ENCODE data around the gene LIG3.
A peak's percentile ranks its signal among the peaks of the same experiment; 100 is the strongest.
"Not testable (repeated sequence)": the region's sequence is repeated elsewhere in the genome, so short reads cannot be mapped to it uniquely, and the experiment has no call there.

The LIG3 gene

DNA sequence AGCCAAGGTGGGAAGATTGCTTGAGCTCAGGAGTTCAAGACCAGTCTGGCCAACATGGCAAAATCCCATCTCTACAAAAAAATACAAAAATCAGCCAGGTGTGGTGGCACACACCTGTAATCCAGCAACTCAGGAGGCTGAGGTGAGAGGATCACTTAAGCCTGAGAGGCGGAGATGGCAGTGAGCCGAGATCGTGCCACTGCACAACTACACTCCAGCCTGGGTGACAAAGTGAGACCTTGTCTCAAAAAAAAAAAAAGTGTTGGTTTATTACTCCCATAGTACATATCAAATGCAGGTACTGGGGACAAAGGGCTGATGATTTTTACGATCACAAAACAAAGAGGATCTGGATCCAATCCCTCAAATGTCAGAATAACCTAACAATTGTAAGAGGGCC, 47.8 kb downstream of the LIG3 start:
- H3K18ac ChIP-seq (ENCODE audit: low read depth in 1 of 2, low read length in 2 of 2); H2BK15ac ChIP-seq (ENCODE audit: low read depth, poor library complexity, severe bottlenecking); DNase-seq; H2BK12ac ChIP-seq (ENCODE audit: low read length in 2 of 2); H3K9me3 ChIP-seq (ENCODE audit: control insufficient read depth, low read length); H2BK5ac ChIP-seq (ENCODE audit: low read depth, low read length, poor library complexity, severe bottlenecking); H2BK120ac ChIP-seq (ENCODE audit: low read depth, low read length); H3K4me3 ChIP-seq (ENCODE audit: insufficient read depth in 1 of 2, low read depth in 1 of 2, low read length in 2 of 2); H3K23ac ChIP-seq (ENCODE audit: low read length in 2 of 2); H4K91ac ChIP-seq (ENCODE audit: low read length); H3K27me3 ChIP-seq (ENCODE audit: control insufficient read depth in 1 of 2, insufficient read depth in 1 of 2, low read length in 2 of 2); H3K9ac ChIP-seq (ENCODE audit: low read length); H2AFZ ChIP-seq (ENCODE audit: low read depth, low read length); H3K4me1 ChIP-seq (ENCODE audit: control insufficient read depth, insufficient read depth, low read depth, low read length); H2AK5ac ChIP-seq (ENCODE audit: low read length, severe bottlenecking); H4K8ac ChIP-seq (ENCODE audit: low read length); H3K14ac ChIP-seq (ENCODE audit: low read length in 2 of 2); H3K4ac ChIP-seq (ENCODE audit: low read depth in 1 of 2, low read length in 2 of 2); H3K4me2 ChIP-seq (ENCODE audit: low read length, poor library complexity, severe bottlenecking): not testable (repeated sequence)
- Histone ChIP-seq H3K79me1 (replicated peaks; ENCODE audit: low read length, poor library complexity, severe bottlenecking) (peaks cover 15% of the 10 kb centered on the region), H3K36me3 (ENCODE audit: control insufficient read depth in 1 of 2, insufficient read depth in 2 of 2, low read depth in 1 of 2, low read length in 2 of 2) (peaks cover 9 to 11% of the 10 kb centered on the region in 2 experiments), H3K27ac (ENCODE audit: low read length, poor library complexity, severe bottlenecking) (peak overlapping the region; percentile 10)
- 100% methylated on average over 2 of the region's 4 CpGs for WGBS

GRCh38 chr17:35028531-35029262, 48.4 kb downstream of the LIG3 start:
- no peak overlapping the region for H2BK12ac ChIP-seq (ENCODE audit: low read length in 2 of 2)
- 94% methylated on average over 3 of the region's 3 CpGs for WGBS
- no peak overlapping the region for H2BK5ac ChIP-seq (ENCODE audit: low read depth, low read length, poor library complexity, severe bottlenecking)
- no peak overlapping the region for H3K4me3 ChIP-seq (ENCODE audit: insufficient read depth in 1 of 2, low read depth in 1 of 2, low read length in 2 of 2)
- no peak overlapping the region for H3K4ac ChIP-seq (ENCODE audit: low read depth in 1 of 2, low read length in 2 of 2)
- no peak for DNase-seq
- no peak overlapping the region for H2AFZ ChIP-seq (ENCODE audit: low read depth, low read length)
- H2BK15ac ChIP-seq (ENCODE audit: low read depth, poor library complexity, severe bottlenecking): no peak overlapping the region
- peaks cover 9 to 11% of the 10 kb centered on the region in 2 experiments for H3K36me3 ChIP-seq (ENCODE audit: control insufficient read depth in 1 of 2, insufficient read depth in 2 of 2, low read depth in 1 of 2, low read length in 2 of 2)
- H3K79me1 ChIP-seq (replicated peaks; ENCODE audit: low read length, poor library complexity, severe bottlenecking): peaks cover 15% of the 10 kb centered on the region
- no peak overlapping the region for H4K8ac ChIP-seq (ENCODE audit: low read length)
- no peak overlapping the region for H3K14ac ChIP-seq (ENCODE audit: low read length in 2 of 2)
- no peak overlapping the region for H4K91ac ChIP-seq (ENCODE audit: low read length)
- H2AK5ac ChIP-seq (ENCODE audit: low read length, severe bottlenecking): peak overlapping the region; percentile 36
- no peak overlapping the region for H3K9ac ChIP-seq (ENCODE audit: low read length)
- peaks cover 8% of the 10 kb centered on the region for H3K4me1 ChIP-seq (ENCODE audit: control insufficient read depth, insufficient read depth, low read depth, low read length)
- H3K9me3 ChIP-seq (ENCODE audit: control insufficient read depth, low read length): no peaks in the 10 kb centered on the region
- no peaks in the 10 kb centered on the region for H3K27me3 ChIP-seq (ENCODE audit: control insufficient read depth in 1 of 2, insufficient read depth in 1 of 2, low read length in 2 of 2)
- H3K18ac ChIP-seq (ENCODE audit: low read depth in 1 of 2, low read length in 2 of 2): no peak overlapping the region
- H3K23ac ChIP-seq (ENCODE audit: low read length in 2 of 2): no peak overlapping the region
- no peak overlapping the region for H3K4me2 ChIP-seq (ENCODE audit: low read length, poor library complexity, severe bottlenecking)
- peak overlapping the region; percentile 10 for H3K27ac ChIP-seq (ENCODE audit: low read length, poor library complexity, severe bottlenecking)
- no peak overlapping the region for H2BK120ac ChIP-seq (ENCODE audit: low read depth, low read length)

DNA sequence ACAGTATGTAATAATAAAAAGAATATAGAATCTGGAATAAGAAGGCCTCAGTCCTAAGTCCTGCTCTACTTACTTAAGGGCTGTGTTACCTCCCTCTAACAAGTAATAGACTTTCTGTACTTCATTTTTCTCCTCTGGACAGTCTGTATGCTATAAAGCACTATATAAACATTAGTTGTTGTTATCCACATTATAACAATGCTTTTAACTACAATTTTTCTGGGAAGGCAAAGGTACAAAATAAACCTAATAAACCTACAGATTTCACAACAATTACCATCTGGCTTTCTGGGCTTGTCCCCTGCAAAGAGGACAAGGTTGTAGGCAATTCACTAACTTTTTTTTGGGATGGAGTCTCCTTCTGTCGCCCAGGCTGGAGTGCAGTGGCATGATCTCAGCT, 50.5 kb downstream of the LIG3 start:
- H3K27me3 ChIP-seq (ENCODE audit: control insufficient read depth in 1 of 2, insufficient read depth in 1 of 2, low read length in 2 of 2): no peaks in the 10 kb centered on the region
- H2BK120ac ChIP-seq (ENCODE audit: low read depth, low read length): no peak overlapping the region
- no peak overlapping the region for H2BK5ac ChIP-seq (ENCODE audit: low read depth, low read length, poor library complexity, severe bottlenecking)
- DNase-seq: no peak
- no peak overlapping the region for H3K4me2 ChIP-seq (ENCODE audit: low read length, poor library complexity, severe bottlenecking)
- H3K4ac ChIP-seq (ENCODE audit: low read depth in 1 of 2, low read length in 2 of 2): no peak overlapping the region
- H3K4me1 ChIP-seq (ENCODE audit: control insufficient read depth, insufficient read depth, low read depth, low read length): peaks cover 7% of the 10 kb centered on the region
- no peak overlapping the region for H3K23ac ChIP-seq (ENCODE audit: low read length in 2 of 2)
- H3K79me1 ChIP-seq (replicated peaks; ENCODE audit: low read length, poor library complexity, severe bottlenecking): peaks cover 14% of the 10 kb centered on the region
- H2AFZ ChIP-seq (ENCODE audit: low read depth, low read length): no peak overlapping the region
- H2BK15ac ChIP-seq (ENCODE audit: low read depth, poor library complexity, severe bottlenecking): no peak overlapping the region
- WGBS: 92% methylated on average over 1 of the region's 1 CpG
- peaks cover 6 to 7% of the 10 kb centered on the region in 2 experiments for H3K36me3 ChIP-seq (ENCODE audit: control insufficient read depth in 1 of 2, insufficient read depth in 2 of 2, low read depth in 1 of 2, low read length in 2 of 2)
- no peak overlapping the region for H2BK12ac ChIP-seq (ENCODE audit: low read length in 2 of 2)
- H4K91ac ChIP-seq (ENCODE audit: low read length): no peak overlapping the region
- no peaks in the 10 kb centered on the region for H3K9me3 ChIP-seq (ENCODE audit: control insufficient read depth, low read length)
- H3K14ac ChIP-seq (ENCODE audit: low read length in 2 of 2): no peak overlapping the region
- H3K4me3 ChIP-seq (ENCODE audit: insufficient read depth in 1 of 2, low read depth in 1 of 2, low read length in 2 of 2): no peak overlapping the region
- H2AK5ac ChIP-seq (ENCODE audit: low read length, severe bottlenecking): no peak overlapping the region
- no peak overlapping the region for H3K9ac ChIP-seq (ENCODE audit: low read length)
- no peak overlapping the region for H3K27ac ChIP-seq (ENCODE audit: low read length, poor library complexity, severe bottlenecking)
- no peak overlapping the region for H4K8ac ChIP-seq (ENCODE audit: low read length)
- no peak overlapping the region for H3K18ac ChIP-seq (ENCODE audit: low read depth in 1 of 2, low read length in 2 of 2)

DNA sequence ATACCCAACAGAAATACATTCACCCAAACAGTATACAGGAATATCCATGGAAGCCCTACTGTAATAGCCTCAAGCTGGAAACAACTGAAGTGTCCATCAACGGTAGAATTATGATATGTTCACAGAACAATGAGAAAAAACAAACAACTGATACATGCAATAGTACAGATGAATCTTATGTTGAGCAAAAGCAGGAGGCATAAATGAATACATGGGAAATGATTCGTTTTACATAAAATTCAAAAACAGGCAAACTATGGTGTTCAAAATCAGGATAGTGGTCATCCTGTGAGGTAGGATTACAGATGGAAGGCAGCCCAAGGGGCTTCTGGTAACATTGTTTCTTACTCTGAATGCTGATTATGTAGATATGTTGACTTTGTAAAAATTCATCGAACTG, 58.1 kb downstream of the LIG3 start:
- no peaks in the 10 kb centered on the region for H3K4me1 ChIP-seq (ENCODE audit: control insufficient read depth, insufficient read depth, low read depth, low read length)
- no peak overlapping the region for H4K91ac ChIP-seq (ENCODE audit: low read length)
- no peak overlapping the region for H2BK12ac ChIP-seq (ENCODE audit: low read length in 2 of 2)
- no peaks in the 10 kb centered on the region for H3K27me3 ChIP-seq (ENCODE audit: control insufficient read depth in 1 of 2, insufficient read depth in 1 of 2, low read length in 2 of 2)
- no peak overlapping the region for H3K4me2 ChIP-seq (ENCODE audit: low read length, poor library complexity, severe bottlenecking)
- H3K27ac ChIP-seq (ENCODE audit: low read length, poor library complexity, severe bottlenecking): no peak overlapping the region
- H4K8ac ChIP-seq (ENCODE audit: low read length): no peak overlapping the region
- 100% methylated on average over 1 of the region's 3 CpGs for WGBS
- H3K4me3 ChIP-seq (ENCODE audit: insufficient read depth in 1 of 2, low read depth in 1 of 2, low read length in 2 of 2): no peak overlapping the region
- no peak overlapping the region for H3K23ac ChIP-seq (ENCODE audit: low read length in 2 of 2)
- H3K9ac ChIP-seq (ENCODE audit: low read length): no peak overlapping the region
- no peak overlapping the region for H3K18ac ChIP-seq (ENCODE audit: low read depth in 1 of 2, low read length in 2 of 2)
- H2BK15ac ChIP-seq (ENCODE audit: low read depth, poor library complexity, severe bottlenecking): no peak overlapping the region
- H3K79me1 ChIP-seq (replicated peaks; ENCODE audit: low read length, poor library complexity, severe bottlenecking): peaks cover 18% of the 10 kb centered on the region
- no peak overlapping the region for H2BK120ac ChIP-seq (ENCODE audit: low read depth, low read length)
- no peak overlapping the region for H2BK5ac ChIP-seq (ENCODE audit: low read depth, low read length, poor library complexity, severe bottlenecking)
- no peak overlapping the region for H2AFZ ChIP-seq (ENCODE audit: low read depth, low read length)
- no peaks in the 10 kb centered on the region for H3K9me3 ChIP-seq (ENCODE audit: control insufficient read depth, low read length)
- no peak overlapping the region for H3K4ac ChIP-seq (ENCODE audit: low read depth in 1 of 2, low read length in 2 of 2)
- peaks cover 0 to 3% of the 10 kb centered on the region in 2 experiments for H3K36me3 ChIP-seq (ENCODE audit: control insufficient read depth in 1 of 2, insufficient read depth in 2 of 2, low read depth in 1 of 2, low read length in 2 of 2)
- no peak overlapping the region for H2AK5ac ChIP-seq (ENCODE audit: low read length, severe bottlenecking)
- no peak for DNase-seq
- H3K14ac ChIP-seq (ENCODE audit: low read length in 2 of 2): no peak overlapping the region
